B cell (primary cell): ENCODE results near the gene FRYL. TPM values are rescaled to one million over a fixed set of nuclear protein-coding genes. Genes with fewer than 3 reads are reported as not detected.

Experiments used
- ATAC-seq: fragments of 200-7000 bp; cut with Tn5 transposase; one replicate; pipeline ENCODE4 v1.10.0; 2021; ENCODE audit warnings: low read depth, mild to moderate bottlenecking, moderate number of reproducible peaks, moderate library complexity
- CTCF ChIA-PET: fragments of 350-600 bp; sonication (Branson Sonifier 250); formaldehyde crosslinking; loops from one replicate; lab custom pipeline; 2021; ENCODE audit warnings: antibody characterized with exemption, inconsistent platforms; lab: Charles Lee
- POLR2A ChIA-PET: fragments of 350-600 bp; sonication (Branson Sonifier 250); formaldehyde crosslinking; loops from one replicate; lab custom pipeline; 2021; ENCODE audit warnings: antibody characterized with exemption; lab: Charles Lee
- DNase-seq: peaks from one replicate; pipeline ENCODE4 v3.0.0; 2013
- H2AFZ ChIP-seq: 2 replicates; pipeline ENCODE4 v1.6.1; 2012; ENCODE audit warnings: mild to moderate bottlenecking, low read depth, low read length; ENCODE audit not compliant: insufficient read depth, poor library complexity, severe bottlenecking
- H3K27ac ChIP-seq, 2 donors: 1 replicate in 1 of 2; 2 replicates in 1 of 2; pipeline ENCODE4 v1.5.1; 2012 to 2013; ENCODE audit warnings: low read length in 2 of 2, mild to moderate bottlenecking in 2 of 2, moderate library complexity in 1 of 2
- H3K27me3 ChIP-seq, 4 experiments: fragments of 200-600 bp in 1 of 4; sonication (generic) in 1 of 4; replicated peaks in 1 of 4; 1 replicate in 2 of 4; 2 replicates in 2 of 4; pipeline versions ENCODE4 v1.6.1 to v1.7.0; 2013 to 2016; ENCODE audit warnings: low read length in 3 of 4, mild to moderate bottlenecking in 2 of 4, mixed read lengths in 1 of 4, moderate library complexity in 1 of 4; ENCODE audit not compliant: insufficient read depth in 4 of 4, control insufficient read depth in 3 of 4; ENCODE audit errors: control extremely low read depth in 1 of 4
- H3K36me3 ChIP-seq, 2 experiments: replicated peaks in 1 of 2; 1 replicate in 1 of 2; 2 replicates in 1 of 2; pipeline versions ENCODE4 v1.6.1 to v1.7.1; 2013; ENCODE audit warnings: low read length in 1 of 2; ENCODE audit not compliant: insufficient read depth in 2 of 2, control insufficient read depth in 1 of 2; ENCODE audit errors: control extremely low read depth in 1 of 2, extremely low read depth in 1 of 2
- H3K4me1 ChIP-seq, 2 donors: fragments of 200-600 bp in 1 of 2; sonication (generic) in 1 of 2; 1 replicate in 1 of 2; 2 replicates in 1 of 2; pipeline versions ENCODE4 v1.5.1 to v1.6.1; 2013 to 2017; ENCODE audit warnings: low read length in 2 of 2; ENCODE audit not compliant: control insufficient read depth in 2 of 2, insufficient read depth in 2 of 2
- H3K4me2 ChIP-seq: replicated peaks from 2 replicates; pipeline ENCODE3; 2012; ENCODE audit warnings: mild to moderate bottlenecking, low read depth, low read length; ENCODE audit not compliant: poor library complexity, severe bottlenecking
- H3K4me3 ChIP-seq, 5 experiments: fragments of 200-600 bp in 1 of 5; sonication (generic) in 1 of 5; 1 replicate in 3 of 5; 2 replicates in 2 of 5; pipeline versions ENCODE4 v1.5.1 to v1.7.0; 2011 to 2016; ENCODE audit warnings: low read length in 4 of 5, mild to moderate bottlenecking in 4 of 5, low read depth in 2 of 5, control low read depth in 1 of 5, moderate library complexity in 1 of 5; ENCODE audit not compliant: insufficient read depth in 1 of 5; ENCODE audit errors: control extremely low read depth in 1 of 5, extremely low read depth in 1 of 5
- H3K79me2 ChIP-seq: fragments of 200-600 bp; sonication (generic); one replicate; pipeline ENCODE4 v1.6.0; 2016; ENCODE audit warnings: low read length; ENCODE audit not compliant: control insufficient read depth, insufficient read depth
- H3K9ac ChIP-seq: fragments of 200-600 bp; sonication (generic); 2 replicates; pipeline ENCODE4 v1.6.1; 2017; ENCODE audit warnings: mild to moderate bottlenecking, low read length, moderate library complexity
- H3K9me3 ChIP-seq, 3 donors: one replicate each; pipeline versions ENCODE4 v1.6.1 to v1.7.1; 2013; ENCODE audit warnings: low read length in 2 of 3; ENCODE audit not compliant: control insufficient read depth in 2 of 3, insufficient read depth in 1 of 3; ENCODE audit errors: control extremely low read depth in 1 of 3
- H4K20me1 ChIP-seq: 2 replicates; pipeline ENCODE4 v1.6.0; 2012; ENCODE audit warnings: mild to moderate bottlenecking, low read length; ENCODE audit not compliant: insufficient read depth, control insufficient read depth, poor library complexity, severe bottlenecking
- H3K27ac Mint-ChIP-seq: one replicate; pipeline ENCODE4 v1.8.0; 2021; ENCODE audit warnings: mixed read lengths
- H3K27me3 Mint-ChIP-seq: one replicate; pipeline ENCODE4 v1.8.0; 2021; ENCODE audit warnings: mixed read lengths
- H3K4me1 Mint-ChIP-seq: one replicate; pipeline ENCODE4 v1.8.0; 2021; ENCODE audit warnings: mixed read lengths
- H3K4me3 Mint-ChIP-seq: one replicate; pipeline ENCODE4 v1.8.0; 2021; ENCODE audit warnings: mixed read lengths
- H3K9me3 Mint-ChIP-seq: one replicate; pipeline ENCODE4 v1.8.0; 2022; ENCODE audit warnings: mixed read lengths; ENCODE audit not compliant: insufficient read depth
- CTCF ChIP-seq: fragments of 200-600 bp; IDR thresholded peaks from one replicate; pipeline ENCODE4 v1.8.0; 2022; ENCODE audit warnings: antibody characterized with exemption, mild to moderate bottlenecking
- EZH2 ChIP-seq: IDR thresholded peaks from 2 replicates; pipeline ENCODE4 v1.6.1; 2012; ENCODE audit warnings: borderline replicate concordance, low read depth, mild to moderate bottlenecking, moderate library complexity, low read length; ENCODE audit not compliant: insufficient read depth, poor library complexity, severe bottlenecking
- WGBS: methylation state at CpG from one replicate; pipeline ENCODE4 v1.1.5; 2013; ENCODE audit warnings: missing lambda C conversion rate; ENCODE audit not compliant: insufficient coverage; 5-methylcytosine and 5-hydroxymethylcytosine counted together
- intact Hi-C: fragments of 100-400 bp; cut with micrococcal nuclease; formaldehyde crosslinking; loops from one replicate; pipeline ENCODE4 v1.10.0; 2022
- polyA plus RNA-seq: library from polyadenylated mRNA; depleted of rRNA; stranded (reverse); fragments of >200 nt; gene quantifications from 2 replicates; pipeline ENCODE4 v1.2.3, GENCODE V29; 2012
- total RNA-seq, 2 donors: library from RNA; stranded (reverse); fragments of 120-200 nt in 1 of 2; gene quantifications; 1 replicate in 1 of 2; 2 replicates in 1 of 2; pipeline versions ENCODE4 v1.2.3 to v1.2.4, GENCODE V29; 2013 to 2022

The FRYL gene
- total and polyA plus RNA-seq, 2 donors (not counting 1 experiment from before 2014, with no cell fraction given) = 15.5 to 138 TPM

DNA sequence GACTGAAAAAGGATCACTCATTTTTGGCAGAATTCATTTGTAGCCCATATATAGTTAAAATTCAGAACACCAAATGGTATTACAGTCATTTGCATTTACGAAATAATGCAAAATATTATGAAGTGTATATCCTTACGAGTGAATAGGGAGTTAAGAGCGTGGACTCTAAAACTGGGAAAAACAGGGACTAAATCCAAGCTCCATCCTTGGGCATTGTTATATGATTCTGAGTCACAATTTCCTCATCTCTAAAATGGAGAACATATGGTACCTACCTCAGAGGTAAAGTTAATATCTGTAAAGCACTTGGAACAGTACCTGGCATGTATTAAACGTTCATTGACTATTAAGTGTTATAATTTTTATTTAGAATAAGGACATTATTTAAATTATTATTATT, 183.7 kb downstream of the FRYL start:
- Histone ChIP-seq H3K27me3 (no peaks in the 10 kb centered on the region), H3K9me3 (no peaks in the 10 kb centered on the region), H3K4me1 (no peaks in the 10 kb centered on the region), H3K9ac (no peak overlapping the region), H2AFZ (no peak overlapping the region), H3K79me2 (no peaks in the 10 kb centered on the region), H3K36me3 (peaks cover 7 to 18% of the 10 kb centered on the region in 2 experiments), H3K27ac (no peak overlapping the region), H4K20me1 (no peaks in the 10 kb centered on the region), H3K4me2 (no peak overlapping the region), H3K4me3 (no peak overlapping the region)
- Mint-ChIP-seq H3K4me1 (no peaks in the 10 kb centered on the region), H3K27ac (no peak overlapping the region), H3K9me3 (no peaks in the 10 kb centered on the region), H3K4me3 (no peak overlapping the region), H3K27me3 (no peaks in the 10 kb centered on the region)
- no CpG with 5 or more reads among the region's 4 CpGs for WGBS
- DNase-seq = no peak
- intact Hi-C loops = no loop called here
- ChIA-PET POLR2A (no interaction called here), CTCF (interaction anchor here (0.9 kb wide), 1 partner anchor 366 kb away, joined by 3 read pairs; no protein-coding TSS in a partner anchor)
- ATAC-seq = no peak
- TF ChIP-seq CTCF = no peak
- no peak for TF ChIP-seq EZH2

- CTCF ChIA-PET = interaction anchor here (3.8 kb wide), 1 partner anchor 15 kb away, joined by 19 read pairs; no protein-coding TSS in a partner anchor
- no peaks in the 10 kb centered on the region for H3K4me1 Mint-ChIP-seq
- H3K9ac ChIP-seq = no peak overlapping the region
Measured at GRCh38 chr4:48594180-48594579, 185.9 kb downstream of the FRYL start.

More at GRCh38 chr4:48594180-48594579, 185.9 kb downstream of the FRYL start:
- ATAC-seq (no peak), DNase-seq (no peak)
- H3K9me3 Mint-ChIP-seq = no peaks in the 10 kb centered on the region
- 14% methylated on average over 1 of the region's 1 CpG for WGBS
- Histone ChIP-seq H3K27ac (no peak overlapping the region), H3K27me3 (no peaks in the 10 kb centered on the region), H3K4me3 (no peak overlapping the region), H3K79me2 (no peaks in the 10 kb centered on the region), H3K4me2 (no peak overlapping the region), H3K4me1 (no peaks in the 10 kb centered on the region), H4K20me1 (no peaks in the 10 kb centered on the region), H3K9me3 (no peaks in the 10 kb centered on the region), H3K36me3 (peaks cover 9 to 25% of the 10 kb centered on the region in 2 experiments), H2AFZ (no peak overlapping the region)
- POLR2A ChIA-PET = no interaction called here
- TF ChIP-seq EZH2 (no peak), CTCF (no peak)
- H3K27ac Mint-ChIP-seq = no peak overlapping the region
- intact Hi-C loops = no loop called here
- H3K27me3 Mint-ChIP-seq = no peaks in the 10 kb centered on the region
- no peak overlapping the region for H3K4me3 Mint-ChIP-seq
